ENCODE results near the gene MOGAT3.

MOGAT3 gene

GRCh38 chr7:101172005-101172853 is 28.6 kb downstream of the MOGAT3 start:
- DNase-seq = no peak

- DNase-seq = no peak
These were observed 29.4 kb downstream of the MOGAT3 start for GRCh38 chr7:101171442-101171837.

- no peak for DNase-seq
These were observed 30.0 kb downstream of the MOGAT3 start for GRCh38 chr7:101170617-101171441.

- DNase-seq = peak; percentile 81
These were observed 30.8 kb downstream of the MOGAT3 start for GRCh38 chr7:101169838-101170551.

GRCh38 chr7:101169110-101169837 is 31.6 kb downstream of the MOGAT3 start:
- DNase-seq = no peak

GRCh38 chr7:101168412-101169049 is 32.3 kb downstream of the MOGAT3 start:
- peak; percentile 37 for DNase-seq

- no peak for DNase-seq
These were observed 33.0 kb downstream of the MOGAT3 start for GRCh38 chr7:101167645-101168411.

- DNase-seq = no peak
These were observed 33.8 kb downstream of the MOGAT3 start for GRCh38 chr7:101166909-101167644.

- DNase-seq = no peak
These were observed 34.3 kb downstream of the MOGAT3 start for GRCh38 chr7:101166648-101166908.

- DNase-seq = no peak
These were observed 34.7 kb downstream of the MOGAT3 start for GRCh38 chr7:101165958-101166647.

- DNase-seq = peak; percentile 88
These were observed 35.5 kb downstream of the MOGAT3 start, which contains the start of gene VGF for GRCh38 chr7:101165075-101165957. Gene VGF, minus strand, starts transcription at chr7:101165569. Its CDS starts 726 bp downstream, at chr7:101164843.

GRCh38 chr7:101164071-101164840 is 36.6 kb downstream of the MOGAT3 start:
- no peak for DNase-seq

- DNase-seq = no peak
These were observed 37.4 kb downstream of the MOGAT3 start for GRCh38 chr7:101163279-101164070.

- DNase-seq = no peak
These were observed 38.1 kb downstream of the MOGAT3 start for GRCh38 chr7:101162551-101163278.

- DNase-seq = no peak
These were observed 39.0 kb downstream of the MOGAT3 start for GRCh38 chr7:101161692-101162471.

- DNase-seq = no peak
These were observed 39.9 kb downstream of the MOGAT3 start for GRCh38 chr7:101160910-101161309.
